SU-DHL-6 (cell line): ENCODE data around the gene DNM2.

ENCODE experiments used
- H2AFZ ChIP-seq: fragments of 200-600 bp; sonication (generic); 2 replicates; pipeline ENCODE4 v1.6.1; 2014; ENCODE audit warnings: low read depth, mild to moderate bottlenecking, moderate library complexity, mixed read lengths, antibody characterized with exemption, low read length; ENCODE audit not compliant: severe bottlenecking
- H3F3A ChIP-seq: fragments of 200-600 bp; shearing (Covaris generic); 2 replicates; pipeline ENCODE4 v1.6.0; 2016; ENCODE audit warnings: antibody characterized with exemption, mild to moderate bottlenecking; ENCODE audit not compliant: insufficient read depth
- H3K27ac ChIP-seq: fragments of 200-600 bp; sonication (generic); 2 replicates; pipeline ENCODE4 v1.5.1; 2016; ENCODE audit warnings: low read depth, mild to moderate bottlenecking, low read length, moderate library complexity, mixed read lengths
- H3K27me3 ChIP-seq: fragments of 200-600 bp; sonication (generic), shearing (Covaris generic); 2 replicates; pipeline ENCODE4 v1.6.0; 2014; ENCODE audit warnings: mild to moderate bottlenecking, low read length
- H3K36me3 ChIP-seq: fragments of 200-600 bp; sonication (generic); 2 replicates; pipeline ENCODE4 v1.6.1; 2014; ENCODE audit warnings: mild to moderate bottlenecking, low read length, mixed read lengths
- H3K4me2 ChIP-seq: fragments of 300-600, 200-600 bp; shearing (Covaris generic), sonication (generic); 2 replicates; pipeline ENCODE4 v1.6.0; 2014; ENCODE audit warnings: low read length, low read depth, mild to moderate bottlenecking; ENCODE audit not compliant: poor library complexity, severe bottlenecking
- H3K4me3 ChIP-seq: fragments of 200-600 bp; sonication (generic); 2 replicates; pipeline ENCODE4 v1.5.1; 2014; ENCODE audit warnings: antibody characterized with exemption, low read length, mild to moderate bottlenecking, mixed read lengths; ENCODE audit not compliant: insufficient read depth, poor library complexity, severe bottlenecking
- H3K79me2 ChIP-seq: fragments of 200-600 bp; sonication (generic); 2 replicates; pipeline ENCODE4 v1.6.1; 2014; ENCODE audit warnings: mild to moderate bottlenecking, low read length, moderate library complexity; ENCODE audit not compliant: insufficient read depth
- H3K9ac ChIP-seq: fragments of 200-600 bp; sonication (generic); 2 replicates; pipeline ENCODE4 v1.7.0; 2014; ENCODE audit warnings: mild to moderate bottlenecking, low read length
- H3K9me2 ChIP-seq: fragments of 200-600 bp; sonication (generic); replicated peaks from 2 replicates; pipeline ENCODE4 v1.6.1; 2014; ENCODE audit warnings: low read length; ENCODE audit not compliant: insufficient read depth
- H3K9me3 ChIP-seq: fragments of 200-600 bp; sonication (generic); 2 replicates; pipeline ENCODE4 v1.6.1; 2014; ENCODE audit warnings: low read length, mixed read lengths; ENCODE audit not compliant: insufficient read depth
- H4K20me1 ChIP-seq: fragments of 200-600 bp; sonication (generic); 2 replicates; pipeline ENCODE4 v1.6.1; 2014; ENCODE audit warnings: low read depth, mild to moderate bottlenecking, antibody characterized with exemption, low read length, moderate library complexity, mixed read lengths
- EZH2phosphoT487 ChIP-seq: fragments of 200-600 bp; sonication (generic), shearing (Covaris generic); conservative IDR thresholded peaks from 2 replicates; pipeline ENCODE4 v1.6.1; 2018; ENCODE audit warnings: mild to moderate bottlenecking, antibody characterized with exemption, low read length, moderate library complexity, mixed read lengths
- TF ChIP-seq, protein P1 (sequence below): fragments of 200-600 bp; sonication (generic); IDR thresholded peaks from one replicate; pipeline ENCODE4 v1.5.1; 2017; ENCODE audit warnings: antibody characterized with exemption, mild to moderate bottlenecking, low read length, moderate library complexity; ENCODE audit not compliant: insufficient read depth, poor library complexity, severe bottlenecking

Gene DNM2

GRCh38 chr19:10809651-10810285, 91.9 kb downstream of the DNM2 start:
- Histone ChIP-seq H3K36me3 (no peaks in the 10 kb centered on the region), H3K4me2 (no peak overlapping the region), H3K27ac (no peak overlapping the region), H2AFZ (no peak overlapping the region), H3K9me3 (no peaks in the 10 kb centered on the region), H3K4me3 (no peak overlapping the region), H4K20me1 (no peaks in the 10 kb centered on the region), H3K9me2 (no peaks in the 10 kb centered on the region), H3K27me3 (no peaks in the 10 kb centered on the region), H3K79me2 (no peaks in the 10 kb centered on the region), H3K9ac (no peak overlapping the region), H3F3A (no peaks in the 10 kb centered on the region)
- TF ChIP-seq, protein P1, sequence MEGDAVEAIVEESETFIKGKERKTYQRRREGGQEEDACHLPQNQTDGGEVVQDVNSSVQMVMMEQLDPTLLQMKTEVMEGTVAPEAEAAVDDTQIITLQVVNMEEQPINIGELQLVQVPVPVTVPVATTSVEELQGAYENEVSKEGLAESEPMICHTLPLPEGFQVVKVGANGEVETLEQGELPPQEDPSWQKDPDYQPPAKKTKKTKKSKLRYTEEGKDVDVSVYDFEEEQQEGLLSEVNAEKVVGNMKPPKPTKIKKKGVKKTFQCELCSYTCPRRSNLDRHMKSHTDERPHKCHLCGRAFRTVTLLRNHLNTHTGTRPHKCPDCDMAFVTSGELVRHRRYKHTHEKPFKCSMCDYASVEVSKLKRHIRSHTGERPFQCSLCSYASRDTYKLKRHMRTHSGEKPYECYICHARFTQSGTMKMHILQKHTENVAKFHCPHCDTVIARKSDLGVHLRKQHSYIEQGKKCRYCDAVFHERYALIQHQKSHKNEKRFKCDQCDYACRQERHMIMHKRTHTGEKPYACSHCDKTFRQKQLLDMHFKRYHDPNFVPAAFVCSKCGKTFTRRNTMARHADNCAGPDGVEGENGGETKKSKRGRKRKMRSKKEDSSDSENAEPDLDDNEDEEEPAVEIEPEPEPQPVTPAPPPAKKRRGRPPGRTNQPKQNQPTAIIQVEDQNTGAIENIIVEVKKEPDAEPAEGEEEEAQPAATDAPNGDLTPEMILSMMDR, result no peak
- no peak for TF ChIP-seq EZH2phosphoT487

DNA sequence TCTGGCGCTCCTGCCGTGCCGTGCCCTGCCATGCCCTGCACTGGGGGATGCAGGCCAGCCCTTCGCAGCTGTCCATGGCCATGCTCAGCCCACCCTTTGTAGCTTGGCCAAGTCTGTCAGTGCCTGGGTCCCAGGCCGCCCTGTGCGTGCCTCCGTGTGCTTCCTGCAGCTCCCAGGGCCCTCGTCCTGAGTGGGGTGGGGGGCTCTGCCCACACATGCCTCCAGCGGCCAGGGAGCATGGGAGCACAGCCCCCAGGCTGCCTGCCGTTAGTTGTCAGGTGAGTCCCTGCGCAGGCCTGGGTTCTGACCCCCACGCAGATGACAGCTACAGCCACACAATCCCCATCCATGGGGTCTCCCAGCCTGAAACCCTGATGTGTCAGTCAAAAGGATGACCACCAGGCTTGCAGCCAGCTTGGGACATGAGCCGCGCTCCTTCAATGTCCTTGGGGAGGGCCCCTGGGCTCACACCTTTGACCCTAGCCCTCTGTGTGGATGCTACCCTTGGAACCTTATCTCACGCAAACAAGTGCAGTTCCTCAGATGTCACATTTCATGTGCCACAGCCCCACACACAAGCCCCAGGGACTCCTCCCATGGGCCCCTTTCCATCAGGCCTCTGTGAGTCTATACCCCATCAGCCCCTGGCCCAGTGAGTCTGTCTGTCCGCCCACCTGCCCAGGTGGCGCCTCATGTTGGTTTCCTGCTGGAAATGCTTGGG, 93.7 kb downstream of the DNM2 start:
- no peaks in the 10 kb centered on the region for H3K9me2 ChIP-seq
- H3K27ac ChIP-seq, result no peak overlapping the region
- H4K20me1 ChIP-seq, result no peaks in the 10 kb centered on the region
- no peak for TF ChIP-seq EZH2phosphoT487
- TF ChIP-seq, protein P1, result no peak
- H3K4me2 ChIP-seq, result no peak overlapping the region
- no peak overlapping the region for H3K9ac ChIP-seq
- H3F3A ChIP-seq, result no peaks in the 10 kb centered on the region
- H3K4me3 ChIP-seq, result no peak overlapping the region
- H3K27me3 ChIP-seq, result no peaks in the 10 kb centered on the region
- no peak overlapping the region for H2AFZ ChIP-seq
- no peaks in the 10 kb centered on the region for H3K36me3 ChIP-seq
- no peaks in the 10 kb centered on the region for H3K79me2 ChIP-seq
- H3K9me3 ChIP-seq, result no peaks in the 10 kb centered on the region

- TF ChIP-seq EZH2phosphoT487, result no peak
- TF ChIP-seq, protein P1, result no peak
- Histone ChIP-seq H3F3A (no peaks in the 10 kb centered on the region), H2AFZ (no peak overlapping the region), H3K27me3 (no peaks in the 10 kb centered on the region), H3K9me3 (no peaks in the 10 kb centered on the region), H3K79me2 (no peaks in the 10 kb centered on the region), H4K20me1 (no peaks in the 10 kb centered on the region), H3K4me3 (no peak overlapping the region), H3K9ac (no peak overlapping the region), H3K27ac (no peak overlapping the region), H3K9me2 (no peaks in the 10 kb centered on the region), H3K4me2 (no peak overlapping the region), H3K36me3 (no peaks in the 10 kb centered on the region)
These were observed 94.3 kb downstream of the DNM2 start for GRCh38 chr19:10812196-10812595.
